ENCODE results near the gene USP3.

USP3 gene

DNA sequence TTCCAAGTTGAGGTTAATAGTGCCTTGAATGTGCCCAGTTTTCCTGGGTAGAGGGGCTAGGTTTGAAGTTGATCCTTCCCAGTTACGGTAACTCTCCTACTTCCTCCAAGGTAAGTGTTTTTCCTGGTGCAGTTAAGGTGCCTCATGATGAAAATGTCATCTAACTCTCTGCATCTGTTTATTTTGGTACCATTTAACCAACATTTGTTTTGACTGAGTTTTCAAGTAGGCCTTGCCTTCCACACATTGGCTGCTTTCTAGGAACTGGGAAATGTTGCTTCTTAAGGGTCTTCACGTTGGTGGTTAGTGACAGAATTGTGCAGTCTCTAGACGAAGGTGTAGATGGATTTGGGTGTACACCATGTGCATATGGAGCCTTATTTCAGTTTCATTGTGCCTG lies 31.3 kb downstream of the USP3 start:
- H3K9me3 ChIP-seq, result no peaks in the 10 kb centered on the region
- no peak for DNase-seq
- H3K27me3 ChIP-seq, result no peaks in the 10 kb centered on the region
- H3K4me3 ChIP-seq (ENCODE audit: low read depth, low read length), result no peak overlapping the region
- peaks cover 16% of the 10 kb centered on the region for H3K4me1 ChIP-seq
- peaks cover 12% of the 10 kb centered on the region; the same call in 1 of the 2 replicates for H3K36me3 ChIP-seq
- TF ChIP-seq, protein P1, sequence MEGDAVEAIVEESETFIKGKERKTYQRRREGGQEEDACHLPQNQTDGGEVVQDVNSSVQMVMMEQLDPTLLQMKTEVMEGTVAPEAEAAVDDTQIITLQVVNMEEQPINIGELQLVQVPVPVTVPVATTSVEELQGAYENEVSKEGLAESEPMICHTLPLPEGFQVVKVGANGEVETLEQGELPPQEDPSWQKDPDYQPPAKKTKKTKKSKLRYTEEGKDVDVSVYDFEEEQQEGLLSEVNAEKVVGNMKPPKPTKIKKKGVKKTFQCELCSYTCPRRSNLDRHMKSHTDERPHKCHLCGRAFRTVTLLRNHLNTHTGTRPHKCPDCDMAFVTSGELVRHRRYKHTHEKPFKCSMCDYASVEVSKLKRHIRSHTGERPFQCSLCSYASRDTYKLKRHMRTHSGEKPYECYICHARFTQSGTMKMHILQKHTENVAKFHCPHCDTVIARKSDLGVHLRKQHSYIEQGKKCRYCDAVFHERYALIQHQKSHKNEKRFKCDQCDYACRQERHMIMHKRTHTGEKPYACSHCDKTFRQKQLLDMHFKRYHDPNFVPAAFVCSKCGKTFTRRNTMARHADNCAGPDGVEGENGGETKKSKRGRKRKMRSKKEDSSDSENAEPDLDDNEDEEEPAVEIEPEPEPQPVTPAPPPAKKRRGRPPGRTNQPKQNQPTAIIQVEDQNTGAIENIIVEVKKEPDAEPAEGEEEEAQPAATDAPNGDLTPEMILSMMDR (IDR thresholded peaks at IDR 0.05; ENCODE audit: low read depth, low read length), result no peak

DNA sequence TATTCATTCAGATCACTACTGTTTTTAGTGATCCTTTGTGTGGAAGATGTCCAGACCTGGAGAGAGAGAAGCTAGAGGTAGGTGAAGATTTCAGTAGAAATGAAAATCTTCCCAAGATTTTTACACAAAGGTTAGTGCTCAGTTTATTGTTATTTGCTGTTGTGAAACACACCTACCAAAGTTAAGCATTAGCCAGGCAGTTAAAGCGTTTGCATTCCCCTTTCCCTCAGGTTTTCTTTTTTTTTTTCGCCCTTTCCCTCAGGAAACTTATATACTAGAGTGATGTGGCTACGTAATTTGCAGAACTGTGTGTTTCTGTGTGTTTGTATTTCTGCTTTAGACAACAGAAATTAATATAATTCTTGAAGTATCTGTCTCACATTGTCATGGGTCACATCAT lies 34.5 kb downstream of the USP3 start:
- Histone ChIP-seq H3K27me3 (no peaks in the 10 kb centered on the region), H3K9me3 (no peaks in the 10 kb centered on the region), H3K4me3 (ENCODE audit: low read depth, low read length) (no peak overlapping the region), H3K4me1 (peaks cover 16% of the 10 kb centered on the region), H3K36me3 (peaks cover 12% of the 10 kb centered on the region; the same call in 1 of the 2 replicates)
- TF ChIP-seq, protein P1 (IDR thresholded peaks at IDR 0.05; ENCODE audit: low read depth, low read length), result no peak
- DNase-seq, result no peak

DNA sequence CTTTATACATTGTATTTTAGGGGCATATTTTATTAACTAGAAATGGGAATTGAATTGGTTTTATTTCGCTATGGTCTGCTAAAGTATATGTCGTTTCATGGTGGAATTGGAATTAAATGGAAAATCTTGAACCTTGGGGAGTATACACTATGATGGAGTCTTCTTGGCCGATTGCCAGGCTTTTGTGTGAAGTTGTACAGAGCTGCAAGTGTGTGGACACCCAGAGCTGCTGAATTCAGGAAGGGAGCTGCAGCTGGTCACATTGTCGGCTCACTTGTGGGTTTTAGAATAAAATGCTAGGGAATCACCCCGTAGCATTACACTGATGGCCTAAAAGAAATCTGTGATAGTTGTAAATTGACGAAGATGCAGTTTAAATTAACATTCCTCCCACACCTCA lies 35.1 kb downstream of the USP3 start:
- peak; percentile 59 for DNase-seq
- TF ChIP-seq, protein P1 (IDR thresholded peaks at IDR 0.05; ENCODE audit: low read depth, low read length), result no peak
- H3K4me3 ChIP-seq (ENCODE audit: low read depth, low read length), result no peak overlapping the region
- no peaks in the 10 kb centered on the region for H3K9me3 ChIP-seq
- peaks cover 12% of the 10 kb centered on the region; the same call in 1 of the 2 replicates for H3K36me3 ChIP-seq
- H3K27me3 ChIP-seq, result no peaks in the 10 kb centered on the region
- peaks cover 16% of the 10 kb centered on the region for H3K4me1 ChIP-seq

- peaks cover 16% of the 10 kb centered on the region for H3K4me1 ChIP-seq
- peaks cover 12% of the 10 kb centered on the region; the same call in 1 of the 2 replicates for H3K36me3 ChIP-seq
- no peak overlapping the region for H3K4me3 ChIP-seq (ENCODE audit: low read depth, low read length)
- no peak for DNase-seq
- no peaks in the 10 kb centered on the region for H3K27me3 ChIP-seq
- H3K9me3 ChIP-seq, result no peaks in the 10 kb centered on the region
- TF ChIP-seq, protein P1 (IDR thresholded peaks at IDR 0.05; ENCODE audit: low read depth, low read length), result no peak
These were observed 35.6 kb downstream of the USP3 start for GRCh38 chr15:63539998-63540397.

- no peaks in the 10 kb centered on the region for H3K9me3 ChIP-seq
- DNase-seq, result no peak
- peaks cover 16% of the 10 kb centered on the region for H3K4me1 ChIP-seq
- peaks cover 12% of the 10 kb centered on the region; the same call in 1 of the 2 replicates for H3K36me3 ChIP-seq
- no peaks in the 10 kb centered on the region for H3K27me3 ChIP-seq
- TF ChIP-seq, protein P1 (IDR thresholded peaks at IDR 0.05; ENCODE audit: low read depth, low read length), result no peak
- H3K4me3 ChIP-seq (ENCODE audit: low read depth, low read length), result no peak overlapping the region
These were observed 36.1 kb downstream of the USP3 start for GRCh38 chr15:63540449-63540848.

- TF ChIP-seq, protein P1 (IDR thresholded peaks at IDR 0.05; ENCODE audit: low read depth, low read length), result no peak
- DNase-seq, result no peak
- H3K4me3 ChIP-seq (ENCODE audit: low read depth, low read length), result no peak overlapping the region
- H3K27me3 ChIP-seq, result no peaks in the 10 kb centered on the region
- H3K9me3 ChIP-seq, result no peaks in the 10 kb centered on the region
- peaks cover 11% of the 10 kb centered on the region for H3K4me1 ChIP-seq
- no peaks in the 10 kb centered on the region; the same call in 1 of the 2 replicates for H3K36me3 ChIP-seq
These were observed 40.0 kb downstream of the USP3 start for GRCh38 chr15:63544258-63545026.

Measured in BE2C (cell line).